ENCODE results near the gene ADGRG3.
A peak's percentile ranks its signal among the peaks of the same experiment; 100 is the strongest.
"Not testable (repeated sequence)": the region's sequence is repeated elsewhere in the genome, so short reads cannot be mapped to it uniquely, and the experiment has no call there.

Gene ADGRG3

DNA sequence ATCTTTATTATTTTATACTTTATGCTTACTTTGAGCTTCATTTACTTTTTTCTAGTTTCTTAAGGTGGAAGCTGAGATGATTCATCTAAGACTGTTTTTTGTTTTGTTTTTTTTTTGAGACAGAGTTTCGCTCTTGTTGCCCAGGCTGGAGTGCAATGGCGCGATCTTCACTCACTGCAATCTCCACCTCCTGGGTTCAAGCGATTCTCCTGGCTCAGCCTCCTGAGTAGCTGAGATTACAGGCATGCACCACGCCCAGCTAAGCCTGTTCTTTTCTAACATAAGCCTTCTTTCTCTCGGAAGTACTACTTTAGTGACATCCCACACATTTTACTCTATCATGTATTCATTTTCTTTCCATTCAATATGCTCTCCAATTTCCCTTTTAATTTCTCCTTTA lies 44.5 kb downstream of the ADGRG3 start:
- DNase-seq (ENCODE audit: extremely low read depth in 1 of 2, low read depth in 1 of 2), result not testable (repeated sequence)

DNA sequence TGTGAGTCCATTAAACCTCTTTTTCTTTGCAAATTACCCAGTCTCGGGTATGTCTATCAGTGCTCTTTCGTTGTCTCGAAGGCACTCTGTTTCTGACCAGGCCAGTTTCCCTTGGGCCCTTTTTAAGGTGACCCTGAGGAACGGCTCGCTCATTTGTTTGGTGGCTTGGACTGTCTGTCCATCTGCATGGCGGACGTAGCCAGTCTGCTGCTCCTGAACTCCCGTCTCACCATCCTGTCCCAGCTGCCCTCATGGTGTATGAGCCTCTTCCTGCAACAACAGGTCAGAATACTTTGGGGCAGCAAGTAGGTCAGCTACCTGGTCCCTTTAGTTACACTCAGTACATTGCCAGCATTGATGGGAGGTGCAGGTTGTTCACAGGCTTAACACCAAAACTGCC lies 45.5 kb downstream of the ADGRG3 start:
- DNase-seq (ENCODE audit: extremely low read depth in 1 of 2, low read depth in 1 of 2), result no peak

DNA sequence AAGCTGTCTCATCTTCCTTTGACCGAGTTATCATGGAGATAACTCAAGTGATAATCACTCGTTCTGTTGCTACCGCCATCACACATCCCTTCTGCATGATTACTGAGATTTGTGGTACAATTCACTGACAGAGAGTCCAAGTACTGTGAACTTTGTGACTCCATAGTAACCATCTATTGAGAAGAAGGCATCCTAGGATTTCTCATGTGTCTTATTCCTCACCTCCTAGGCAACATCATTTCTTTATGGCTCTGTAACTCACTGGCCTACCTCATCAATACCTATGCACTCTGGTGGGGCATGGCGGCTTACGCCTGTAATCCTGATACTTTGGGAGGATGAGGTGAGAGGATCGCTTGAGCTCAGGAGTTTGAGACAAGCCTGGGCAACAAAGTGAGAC lies 45.9 kb downstream of the ADGRG3 start:
- DNase-seq (ENCODE audit: extremely low read depth in 1 of 2, low read depth in 1 of 2), result no peak

DNA sequence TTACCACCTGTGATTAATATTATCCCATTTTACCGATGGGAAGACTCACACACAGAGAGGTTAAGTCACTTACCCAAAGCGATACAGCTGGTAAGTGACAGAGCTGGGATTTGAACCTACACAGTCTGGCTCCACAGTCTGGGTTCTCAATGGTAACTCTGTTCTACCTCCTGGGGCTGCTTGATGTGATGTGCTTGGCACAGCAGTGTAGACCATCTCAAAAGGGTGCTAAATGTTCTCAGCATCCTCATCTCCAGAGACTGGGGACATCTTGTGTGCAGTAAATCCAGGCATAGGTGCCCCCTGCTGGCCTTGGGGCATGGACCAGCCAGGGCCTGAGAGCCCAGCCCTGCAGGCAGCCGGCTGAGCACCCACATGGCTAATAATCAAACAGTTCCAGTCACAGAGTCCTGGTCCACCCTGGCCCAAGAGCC lies 52.1 kb downstream of the ADGRG3 start:
- peak; percentile 20 to 22 for DNase-seq (ENCODE audit: extremely low read depth in 1 of 2, low read depth in 1 of 2)

DNA sequence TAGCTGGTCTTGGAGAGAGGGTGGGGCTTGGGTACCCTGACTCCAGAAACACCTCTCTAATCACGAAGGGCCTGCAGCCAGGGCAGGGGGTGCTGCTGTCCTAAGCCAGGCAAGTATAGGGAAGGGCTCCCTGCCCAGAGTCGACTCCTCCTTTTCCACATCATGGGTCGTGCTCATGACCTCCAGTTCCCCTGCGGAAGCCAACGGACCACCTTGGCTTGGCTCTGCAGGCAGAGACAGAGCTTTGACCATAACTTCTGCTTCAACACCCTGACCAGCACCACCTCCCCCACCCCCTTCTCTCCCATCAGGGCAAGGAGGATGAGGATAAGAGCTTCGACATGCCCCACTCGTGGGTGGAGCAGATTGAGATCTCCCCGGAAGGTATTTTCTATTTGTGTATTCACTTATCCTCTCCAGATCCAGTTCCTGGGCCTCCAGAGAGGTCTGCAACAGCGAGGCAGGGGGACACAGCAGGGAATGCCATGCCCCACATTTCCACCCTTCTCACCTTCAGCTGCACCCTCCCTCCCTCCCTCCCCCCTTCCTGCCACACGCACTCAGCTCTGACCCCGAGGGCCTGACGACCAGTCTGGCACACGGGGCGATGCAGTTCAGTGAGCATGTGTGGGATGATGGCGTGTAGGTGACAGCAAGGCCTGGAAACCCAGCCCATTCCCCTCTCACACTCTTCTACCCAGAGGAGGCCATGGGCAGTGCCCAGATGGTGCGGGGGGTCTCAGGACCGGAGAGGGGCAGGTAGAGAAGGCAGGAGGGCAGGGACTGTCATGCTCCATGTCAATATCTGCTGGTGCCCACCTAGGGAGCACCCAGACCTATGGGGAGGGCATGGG lies 53.5 kb downstream of the ADGRG3 start:
- no peak for DNase-seq (ENCODE audit: extremely low read depth in 1 of 2, low read depth in 1 of 2)

DNA sequence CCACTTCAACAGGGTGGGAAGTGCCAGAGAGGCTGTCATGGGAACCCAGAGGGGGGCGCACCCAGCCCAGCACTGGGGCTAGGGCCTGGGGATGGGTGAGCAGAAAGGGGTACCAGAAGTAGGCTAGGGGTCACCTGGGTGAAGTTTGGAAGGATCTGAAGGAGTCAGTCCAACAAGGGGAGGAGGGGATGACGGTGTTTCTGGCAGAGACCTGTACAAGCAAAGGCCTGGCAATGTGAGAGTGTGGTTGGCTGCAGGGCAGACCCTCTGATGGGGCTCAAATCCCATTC lies 54.0 kb downstream of the ADGRG3 start:
- no peak for DNase-seq (ENCODE audit: extremely low read depth in 1 of 2, low read depth in 1 of 2)

DNA sequence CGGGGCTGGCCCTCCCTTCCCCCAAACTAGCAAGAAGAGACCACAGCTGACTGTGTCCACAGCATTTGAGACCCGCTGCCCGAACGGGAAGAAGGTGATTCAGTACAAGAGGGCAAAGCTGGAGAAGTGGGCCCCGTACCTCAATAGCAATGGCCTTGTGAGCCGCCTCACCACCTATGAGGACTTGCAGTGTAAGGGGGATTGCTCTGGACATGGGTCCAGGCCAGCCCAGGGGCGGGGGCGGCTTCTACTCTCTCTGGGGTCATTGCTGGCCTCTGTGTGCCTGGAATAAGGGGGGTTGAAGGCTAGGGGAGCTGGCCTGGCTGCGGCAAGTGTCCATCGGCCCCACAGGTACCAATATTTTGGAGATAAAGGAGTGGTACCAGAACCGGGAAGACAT lies 54.5 kb downstream of the ADGRG3 start:
- DNase-seq (ENCODE audit: extremely low read depth in 1 of 2, low read depth in 1 of 2), result no peak

DNA sequence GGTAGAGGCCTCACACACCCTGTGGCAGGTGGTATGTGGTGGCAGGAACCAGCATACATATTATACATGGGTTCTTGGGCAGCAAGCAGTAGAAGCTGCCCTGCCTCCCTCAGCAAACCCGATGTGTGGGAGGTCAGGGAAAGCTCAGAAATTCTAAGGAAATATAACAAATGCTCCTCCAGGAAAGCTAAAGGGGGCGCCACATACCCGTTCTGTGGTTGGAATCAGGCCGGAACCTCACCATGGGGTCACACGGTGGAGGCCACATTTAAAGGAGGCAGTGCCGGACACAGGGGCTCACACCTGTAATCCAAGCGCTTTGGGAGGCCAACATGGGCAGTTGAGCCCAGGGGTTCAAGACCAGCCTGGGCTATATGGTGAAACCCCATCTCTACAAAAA lies 55.1 kb downstream of the ADGRG3 start:
- DNase-seq (ENCODE audit: extremely low read depth in 1 of 2, low read depth in 1 of 2), result no peak

DNA sequence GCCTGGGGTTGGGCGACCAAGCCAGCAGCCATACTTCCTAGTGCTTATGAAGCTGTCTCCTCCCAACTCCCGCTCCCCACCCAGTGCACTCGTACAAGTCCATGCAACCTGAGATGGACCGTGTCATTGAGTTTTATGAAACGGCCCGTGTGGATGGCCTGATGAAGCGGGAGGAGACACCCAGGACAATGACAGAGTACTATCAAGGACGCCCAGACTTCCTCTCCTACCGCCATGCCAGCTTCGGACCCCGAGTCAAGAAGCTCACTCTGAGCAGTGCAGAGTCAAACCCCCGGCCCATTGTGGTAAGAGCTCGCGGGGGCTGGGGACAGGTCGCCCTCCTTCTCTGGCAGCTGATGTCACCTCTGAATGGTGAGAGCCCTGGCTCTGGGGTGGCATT lies 56.4 kb downstream of the ADGRG3 start:
- no peak for DNase-seq (ENCODE audit: extremely low read depth in 1 of 2, low read depth in 1 of 2)

DNA sequence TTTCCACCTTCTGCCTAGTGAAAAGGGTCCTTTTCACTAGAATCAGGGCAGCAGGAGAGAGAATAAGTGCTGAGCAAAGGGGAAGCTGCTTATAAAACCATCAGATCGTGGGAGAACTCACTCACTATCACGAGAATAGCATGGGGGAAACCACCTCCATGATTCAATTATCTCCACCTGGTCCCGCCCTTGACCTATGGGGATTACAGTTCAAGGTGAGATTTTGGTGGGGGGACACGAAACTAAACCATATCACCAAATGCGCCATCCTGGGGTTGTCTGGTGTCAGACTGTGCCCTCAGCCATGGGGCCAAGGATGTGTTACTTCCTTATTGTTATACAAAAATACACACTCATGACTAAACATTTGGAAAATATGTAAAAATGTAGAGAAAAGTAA lies 57.0 kb downstream of the ADGRG3 start:
- no peak for DNase-seq (ENCODE audit: extremely low read depth in 1 of 2, low read depth in 1 of 2)

DNA sequence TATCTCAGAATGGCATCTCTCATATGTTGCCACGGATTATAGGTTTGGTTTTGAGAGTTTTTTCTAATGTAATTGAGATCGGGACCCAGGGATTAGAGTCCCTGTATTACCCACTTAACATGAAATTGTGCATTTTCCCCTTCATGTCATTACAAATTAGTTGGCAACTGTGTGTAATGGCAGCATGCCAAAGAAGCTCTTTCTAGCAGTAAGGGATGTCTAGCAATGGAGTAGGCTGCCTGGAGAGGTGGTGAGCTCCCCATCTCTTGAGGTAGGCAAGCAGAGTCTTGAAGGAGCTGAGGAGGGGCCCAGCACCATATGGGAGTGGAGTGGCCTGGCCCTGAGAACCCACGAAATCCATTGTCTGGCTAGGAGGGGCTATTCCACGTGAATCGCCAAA lies 57.4 kb downstream of the ADGRG3 start:
- no peak for DNase-seq (ENCODE audit: extremely low read depth in 1 of 2, low read depth in 1 of 2)

DNA sequence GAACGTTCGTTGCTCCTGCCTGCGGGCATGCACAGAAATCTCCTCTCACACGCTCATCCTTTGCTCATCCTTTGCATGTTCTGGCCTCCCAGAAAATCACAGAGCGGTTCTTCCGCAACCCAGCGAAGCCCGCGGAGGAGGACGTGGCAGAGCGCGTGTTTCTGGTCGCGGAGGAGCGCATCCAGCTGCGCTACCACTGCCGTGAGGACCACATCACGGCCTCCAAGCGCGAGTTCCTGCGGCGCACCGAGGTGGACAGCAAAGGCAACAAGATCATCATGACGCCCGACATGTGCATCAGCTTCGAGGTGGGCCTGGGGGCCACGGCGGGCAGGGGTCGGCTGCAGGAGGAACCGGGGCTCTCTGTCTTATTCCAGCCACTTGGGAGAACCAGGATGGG lies 57.9 kb downstream of the ADGRG3 start:
- no peak for DNase-seq (ENCODE audit: extremely low read depth in 1 of 2, low read depth in 1 of 2)

DNA sequence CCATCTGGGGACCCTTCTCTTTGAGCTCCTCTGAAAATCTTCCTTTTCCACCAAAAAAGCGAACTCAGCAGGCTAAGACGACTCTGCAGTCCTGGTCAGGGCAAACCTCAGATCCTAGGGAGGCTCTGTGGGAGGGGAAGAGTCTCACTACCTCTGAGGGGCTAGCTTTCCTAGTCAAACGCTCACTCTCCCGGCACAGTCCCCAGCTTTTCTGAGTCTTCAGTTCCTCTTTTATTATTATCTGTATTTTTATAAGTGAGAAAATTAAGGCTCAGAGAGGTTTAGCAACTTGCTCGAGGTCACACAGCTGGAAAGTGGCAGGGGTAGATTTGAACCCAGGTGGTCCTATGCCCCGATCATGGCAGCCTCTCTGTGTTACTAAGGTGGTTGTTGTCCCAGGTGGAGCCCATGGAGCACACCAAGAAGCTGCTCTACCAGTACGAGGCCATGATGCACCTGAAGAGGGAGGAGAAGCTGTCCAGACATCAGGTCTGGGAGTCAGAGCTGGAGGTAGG lies 58.4 kb downstream of the ADGRG3 start:
- no peak for DNase-seq (ENCODE audit: extremely low read depth in 1 of 2, low read depth in 1 of 2)

DNA sequence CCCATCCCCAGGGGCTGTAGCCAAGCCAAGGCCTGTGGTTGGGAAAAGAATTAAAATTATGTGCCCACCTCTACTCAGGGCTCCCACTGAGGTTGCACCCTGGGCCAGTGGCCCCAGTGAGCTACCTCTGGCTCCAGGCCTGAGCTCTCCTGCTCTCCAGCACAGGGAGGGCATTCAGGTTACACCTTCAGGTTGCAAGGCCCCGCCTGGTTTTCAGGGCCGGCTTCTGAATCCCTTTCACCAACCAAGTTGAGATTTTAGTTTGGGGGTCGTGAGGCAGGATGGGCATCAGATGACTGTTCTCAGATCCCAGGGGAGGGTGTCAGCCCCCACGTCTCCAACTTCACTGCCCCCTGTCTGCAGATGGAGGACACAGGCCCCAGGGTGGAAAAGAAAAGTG lies 59.5 kb downstream of the ADGRG3 start:
- DNase-seq (ENCODE audit: extremely low read depth in 1 of 2, low read depth in 1 of 2), result no peak

DNA sequence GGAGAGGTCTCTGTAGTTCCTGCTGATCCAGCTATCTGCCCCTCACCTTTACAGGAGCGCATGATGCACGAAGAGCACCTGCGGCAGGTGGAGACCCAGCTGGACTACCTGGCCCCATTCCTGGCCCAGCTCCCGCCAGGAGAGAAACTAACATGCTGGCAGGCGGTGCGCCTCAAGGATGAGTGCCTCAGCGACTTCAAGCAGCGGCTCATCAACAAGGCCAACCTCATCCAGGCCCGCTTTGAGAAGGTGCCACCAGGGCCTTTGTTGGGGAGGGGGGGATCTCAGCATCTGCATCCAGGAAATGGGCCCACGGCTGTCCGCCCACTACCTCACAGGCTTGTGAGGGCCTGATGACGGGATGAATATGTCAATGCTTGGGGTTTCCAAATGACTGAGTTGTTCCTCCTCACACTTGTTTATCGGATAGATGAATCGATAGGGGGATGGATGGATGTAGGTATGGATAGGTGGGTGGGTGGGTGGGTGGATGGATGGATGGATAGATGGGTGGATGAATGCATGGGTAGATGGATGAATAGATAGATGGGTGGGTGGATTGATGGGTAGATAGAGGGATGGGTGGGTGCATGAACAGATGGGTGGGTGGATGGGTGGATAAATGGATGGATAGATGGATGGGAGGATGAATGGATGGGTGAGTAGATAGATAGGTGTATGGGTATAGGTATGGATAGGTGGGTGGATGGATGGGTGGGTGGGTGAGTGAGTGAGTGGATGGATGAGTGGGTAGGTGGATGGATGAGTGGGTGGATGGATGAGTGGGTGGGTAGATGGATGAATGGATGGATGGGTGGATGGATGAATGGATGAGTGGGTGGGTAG lies 60.5 kb downstream of the ADGRG3 start:
- DNase-seq (ENCODE audit: extremely low read depth in 1 of 2, low read depth in 1 of 2), result no peak

DNA sequence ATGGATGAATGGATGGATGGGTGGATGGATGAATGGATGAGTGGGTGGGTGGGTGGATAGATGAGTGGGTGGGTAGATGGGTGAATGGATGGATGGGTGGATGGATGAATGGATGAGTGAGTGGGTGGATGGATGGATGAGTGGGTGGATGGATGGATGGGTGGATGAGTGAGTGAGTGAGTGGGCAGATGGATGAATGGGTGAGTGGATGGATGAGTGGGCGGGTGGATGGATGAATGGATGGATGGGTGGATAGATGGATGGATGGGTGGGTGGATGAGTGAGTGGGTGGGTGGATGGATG lies 61.0 kb downstream of the ADGRG3 start:
- DNase-seq (ENCODE audit: extremely low read depth in 1 of 2, low read depth in 1 of 2), result no peak

DNA sequence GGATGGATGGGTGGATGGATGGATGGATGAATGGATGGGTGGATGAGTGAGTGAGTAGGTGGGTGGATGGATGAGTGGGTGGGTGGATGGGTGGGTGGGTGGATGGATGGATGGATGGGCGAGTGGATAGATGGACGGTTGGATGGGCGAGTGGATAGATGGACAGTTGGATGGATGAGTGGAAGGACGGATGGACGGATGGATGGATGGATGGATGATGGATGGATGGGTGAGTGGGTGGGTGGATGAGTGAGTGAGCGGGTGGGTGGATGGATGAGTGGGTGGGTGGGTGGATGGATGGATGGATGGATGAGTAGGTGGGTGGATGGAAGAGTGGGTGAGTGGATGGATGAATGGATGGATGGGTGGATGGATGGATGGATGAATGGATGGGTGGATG lies 61.7 kb downstream of the ADGRG3 start:
- DNase-seq (ENCODE audit: extremely low read depth in 1 of 2, low read depth in 1 of 2), result not testable (repeated sequence)

DNA sequence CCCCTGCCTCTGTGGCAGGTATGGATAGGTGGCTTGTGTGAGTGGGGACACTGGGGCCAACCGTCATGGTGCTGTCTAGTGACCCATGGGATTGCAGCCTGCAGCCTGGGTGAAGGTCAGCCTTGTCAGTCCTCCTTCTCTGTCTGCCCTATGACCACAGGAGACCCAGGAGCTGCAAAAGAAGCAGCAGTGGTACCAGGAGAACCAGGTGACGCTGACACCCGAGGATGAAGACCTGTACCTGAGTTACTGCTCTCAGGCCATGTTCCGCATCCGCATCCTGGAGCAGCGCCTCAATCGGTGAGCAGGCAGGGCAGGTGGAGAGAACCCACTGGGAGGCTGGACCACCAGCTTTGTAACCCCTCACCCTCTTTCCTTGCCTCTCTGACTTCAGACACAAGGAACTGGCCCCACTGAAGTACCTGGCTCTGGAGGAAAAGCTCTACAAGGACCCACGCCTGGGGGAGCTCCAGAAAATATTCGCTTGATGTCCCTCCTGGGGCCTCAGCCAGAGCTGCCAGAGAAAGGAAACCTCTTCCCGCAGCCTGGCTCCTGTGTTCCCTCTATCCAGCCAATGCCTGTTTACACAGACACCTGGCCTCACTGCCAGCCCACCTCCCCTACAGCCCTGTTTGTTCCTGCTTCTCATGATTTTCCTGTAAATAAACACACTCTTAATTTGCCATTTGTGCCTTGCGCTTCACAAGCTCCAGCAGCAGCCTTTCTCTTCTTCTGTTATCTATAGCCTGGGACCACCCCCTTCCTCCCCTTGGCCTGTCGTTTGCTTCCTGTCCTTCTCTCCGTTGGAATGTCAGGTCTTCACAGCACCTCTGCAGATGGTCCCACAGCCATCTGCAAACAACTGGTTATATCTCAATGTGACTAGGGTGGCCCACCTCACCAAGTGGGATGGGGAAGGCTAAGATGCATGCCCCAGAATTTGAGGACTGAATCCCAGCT lies 62.9 kb downstream of the ADGRG3 start:
- DNase-seq (ENCODE audit: extremely low read depth in 1 of 2, low read depth in 1 of 2), result no peak

DNA sequence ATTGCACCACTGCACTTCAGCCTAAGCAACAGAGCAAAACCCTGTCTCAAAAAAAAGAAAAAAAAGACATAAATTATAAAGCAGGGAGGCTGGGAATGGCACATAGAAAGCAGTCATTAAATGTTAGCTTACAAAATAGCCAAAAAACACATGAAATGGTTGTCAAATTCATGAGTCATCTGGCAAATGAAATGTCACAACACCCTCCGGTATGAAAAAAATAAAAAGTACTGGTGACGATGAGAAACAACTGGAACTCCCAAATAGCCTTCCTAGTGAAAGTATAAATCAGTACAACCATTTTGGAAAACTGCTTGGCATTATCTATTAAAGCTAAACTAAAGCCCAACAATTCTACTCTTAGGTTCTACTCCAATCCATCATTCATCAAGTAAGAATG lies 63.9 kb downstream of the ADGRG3 start:
- no peak for DNase-seq (ENCODE audit: extremely low read depth in 1 of 2, low read depth in 1 of 2)

DNA sequence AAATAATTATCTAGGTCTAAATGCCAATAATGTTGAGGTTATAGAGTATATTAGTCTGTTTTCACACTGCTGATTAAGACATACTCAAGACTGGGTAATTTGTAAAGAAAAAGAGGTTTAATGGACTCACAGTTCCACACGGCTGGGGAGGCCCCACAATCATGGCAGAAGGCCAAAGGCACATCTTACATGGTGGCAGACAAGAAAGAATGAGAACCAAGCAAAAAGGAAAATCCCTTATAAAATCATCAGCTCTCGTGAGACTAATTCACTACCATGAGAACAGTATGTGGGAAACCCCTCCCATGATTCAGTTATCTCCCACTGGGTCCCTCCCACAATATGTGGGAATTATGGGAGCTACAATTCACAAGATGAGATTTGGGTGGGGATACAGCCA lies 64.6 kb downstream of the ADGRG3 start:
- DNase-seq (ENCODE audit: extremely low read depth in 1 of 2, low read depth in 1 of 2), result no peak

DNA sequence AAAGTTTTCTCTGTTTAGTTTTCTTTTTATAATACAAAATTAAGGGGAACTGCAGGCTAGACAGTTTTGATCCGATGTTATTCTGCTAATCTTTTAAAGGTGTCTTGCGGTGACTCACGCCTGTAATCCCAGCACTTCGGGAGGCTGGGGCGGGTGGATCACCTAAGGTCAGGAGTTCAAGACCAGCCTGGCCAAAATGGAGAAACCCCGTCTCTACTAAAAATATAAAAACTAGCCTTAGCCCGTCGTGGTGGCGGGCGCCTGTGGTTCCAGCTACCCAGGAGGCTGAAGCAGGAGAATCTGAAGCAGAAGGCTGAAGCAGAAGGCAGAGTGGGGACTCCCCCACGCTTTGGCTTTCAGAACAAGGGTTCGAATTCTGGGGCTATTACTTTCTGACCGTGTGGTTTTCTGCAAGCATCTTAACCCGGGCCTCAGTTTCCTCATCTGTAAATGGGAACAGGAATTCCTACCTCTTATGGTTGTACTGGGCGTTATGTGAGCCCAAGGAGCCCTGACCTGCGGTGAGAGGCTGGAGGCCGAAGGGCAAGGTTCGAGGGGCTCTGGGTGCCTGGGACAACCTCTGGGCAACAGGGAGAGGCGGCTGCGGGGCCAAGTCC lies 66.3 kb downstream of the ADGRG3 start:
- no peak for DNase-seq (ENCODE audit: extremely low read depth in 1 of 2, low read depth in 1 of 2)

Data from stimulated activated CD8-positive, alpha-beta memory T cell treated with anti-CD3 and anti-CD28 coated beads, Interleukin-7, amount 100 ng/mL, for 48 hours (primary cell).